Measurements from ENCODE around the gene HSPA2. TPM values are rescaled to one million over a fixed set of nuclear protein-coding genes. Genes with fewer than 3 reads are reported as not detected.

HSPA2 gene
- 74.9 TPM for total RNA-seq
- long read RNA-seq, transcript HSPA2-201 (1 exons, 2,767 nt), result major isoform, 413 of 413 reads
- long read RNA-seq, partial matches to known transcripts, result 0 of 413 reads
- long read RNA-seq, other reads (novel, unspliced or antisense), result 0 of 413 reads

DNA sequence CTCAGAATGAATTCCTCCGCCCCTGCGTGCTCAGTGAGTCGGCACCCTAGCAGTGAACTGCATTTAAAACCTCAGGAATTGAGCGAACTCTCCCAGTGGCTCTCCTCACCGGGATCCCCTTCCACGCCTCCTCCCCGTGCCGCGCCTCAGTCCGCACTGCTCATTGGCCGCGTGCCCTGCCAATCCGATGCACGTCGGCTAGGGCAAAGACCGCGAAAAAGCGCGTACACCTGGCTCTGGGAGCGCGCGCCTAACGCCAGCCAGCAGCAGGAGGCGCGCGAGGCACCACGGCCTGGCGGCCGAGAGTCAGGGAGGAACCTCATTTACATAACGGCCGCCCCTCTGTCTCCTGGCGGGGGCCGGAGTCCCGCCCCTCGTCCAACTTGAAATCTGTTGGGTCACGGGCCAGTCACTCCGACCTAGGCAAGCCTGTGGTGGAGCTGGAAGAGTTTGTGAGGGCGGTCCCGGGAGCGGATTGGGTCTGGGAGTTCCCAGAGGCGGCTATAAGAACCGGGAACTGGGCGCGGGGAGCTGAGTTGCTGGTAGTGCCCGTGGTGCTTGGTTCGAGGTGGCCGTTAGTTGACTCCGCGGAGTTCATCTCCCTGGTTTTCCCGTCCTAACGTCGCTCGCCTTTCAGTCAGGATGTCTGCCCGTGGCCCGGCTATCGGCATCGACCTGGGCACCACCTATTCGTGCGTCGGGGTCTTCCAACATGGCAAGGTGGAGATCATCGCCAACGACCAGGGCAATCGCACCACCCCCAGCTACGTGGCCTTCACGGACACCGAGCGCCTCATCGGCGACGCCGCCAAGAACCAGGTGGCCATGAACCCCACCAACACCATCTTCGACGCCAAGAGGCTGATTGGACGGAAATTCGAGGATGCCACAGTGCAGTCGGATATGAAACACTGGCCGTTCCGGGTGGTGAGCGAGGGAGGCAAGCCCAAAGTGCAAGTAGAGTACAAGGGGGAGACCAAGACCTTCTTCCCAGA lies at the start of gene HSPA2:
Gene HSPA2 (plus strand): TSS at position 534 of the 995 bp plus-strand sequence. CDS start 109 bp downstream, at position 643.
- intact Hi-C loops (cut with DNase I), result loop anchor here (1.0 kb wide), 1 partner anchor 96 kb away; no protein-coding TSS in a partner anchor
- peak; percentile 99 for DNase-seq (ENCODE audit: low spot score)

DNA sequence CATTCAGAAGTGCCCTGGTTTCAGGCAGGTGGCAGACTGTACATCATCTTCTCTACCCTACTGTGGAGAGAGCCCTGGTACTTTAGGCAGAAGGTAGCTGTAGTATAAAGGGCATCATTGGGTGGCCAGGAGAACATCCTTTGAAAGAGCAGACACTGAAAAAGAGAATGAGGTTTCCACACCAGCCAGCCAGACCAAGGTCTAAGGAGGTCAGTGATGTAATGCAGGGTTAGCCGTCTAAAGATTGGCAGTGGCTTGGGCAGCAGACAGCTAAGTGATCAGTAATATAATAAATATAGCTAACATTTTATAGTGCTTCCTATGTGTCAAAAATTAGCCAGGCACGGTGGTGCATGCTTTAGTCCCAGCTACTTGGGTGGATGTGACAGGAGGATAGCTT lies 48.9 kb upstream of the HSPA2 start:
- intact Hi-C loops (cut with DNase I), result no loop called here
- DNase-seq (ENCODE audit: low spot score), result no peak

DNA sequence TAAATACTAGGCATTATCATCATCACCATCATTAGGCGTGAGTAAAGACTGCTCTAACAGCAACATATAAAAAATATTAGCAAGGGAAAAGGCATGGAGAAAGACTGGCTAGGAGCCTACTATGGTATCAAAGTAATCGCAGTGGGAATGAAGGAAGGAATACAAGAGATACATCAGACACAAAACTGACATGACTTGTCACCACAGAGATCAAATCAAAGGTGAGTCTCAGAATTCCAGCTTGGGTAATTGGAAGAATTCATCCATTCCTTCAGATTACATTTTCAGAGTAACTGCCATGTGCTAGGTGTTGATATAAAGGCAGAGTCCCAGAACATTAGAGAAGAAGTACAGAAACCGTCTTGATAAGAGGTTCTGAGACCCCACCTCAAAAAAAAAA lies 47.1 kb upstream of the HSPA2 start:
- DNase-seq (ENCODE audit: low spot score), result no peak
- intact Hi-C loops (cut with DNase I), result no loop called here

DNA sequence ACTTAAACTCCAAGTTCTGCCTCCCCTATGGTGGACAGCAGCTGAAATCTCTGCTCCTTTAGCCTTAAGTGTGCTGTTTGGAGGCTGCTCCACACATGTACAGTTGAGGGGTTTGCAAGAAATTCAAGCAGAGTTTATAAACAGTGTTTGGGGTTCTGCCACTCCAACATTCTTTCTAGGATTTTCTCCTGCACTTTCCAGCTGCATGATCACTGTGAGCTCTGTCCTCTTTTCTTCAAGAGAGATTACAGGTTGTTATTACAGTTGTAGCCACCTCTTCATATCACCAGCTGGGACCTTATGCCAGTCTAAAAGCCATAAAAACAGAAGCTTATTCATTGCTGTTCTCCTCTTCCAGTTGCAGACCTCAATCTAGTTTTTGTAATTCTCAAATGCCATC lies 45.3 kb upstream of the HSPA2 start:
- intact Hi-C loops (cut with DNase I), result no loop called here
- DNase-seq (ENCODE audit: low spot score), result no peak

DNA sequence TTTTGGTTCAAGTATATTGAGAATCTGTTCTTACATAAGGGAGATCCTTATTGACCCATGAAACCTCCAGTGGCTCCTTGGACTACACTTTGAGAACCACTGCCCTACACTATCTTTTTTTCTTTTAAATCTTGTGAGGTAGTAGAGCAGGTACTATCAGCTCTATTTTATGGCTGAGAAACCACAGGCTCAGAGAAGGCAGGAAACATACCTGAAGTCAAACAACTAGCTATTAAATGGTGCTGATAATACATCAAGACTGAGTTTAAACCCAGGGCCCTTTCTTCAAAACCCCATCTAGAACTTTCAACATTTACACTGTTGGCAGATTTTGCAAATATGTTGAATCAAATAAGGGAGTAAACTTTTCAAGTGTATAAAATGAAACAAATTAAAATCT lies 43.8 kb upstream of the HSPA2 start:
- no peak for DNase-seq (ENCODE audit: low spot score)
- intact Hi-C loops (cut with DNase I), result no loop called here

DNA sequence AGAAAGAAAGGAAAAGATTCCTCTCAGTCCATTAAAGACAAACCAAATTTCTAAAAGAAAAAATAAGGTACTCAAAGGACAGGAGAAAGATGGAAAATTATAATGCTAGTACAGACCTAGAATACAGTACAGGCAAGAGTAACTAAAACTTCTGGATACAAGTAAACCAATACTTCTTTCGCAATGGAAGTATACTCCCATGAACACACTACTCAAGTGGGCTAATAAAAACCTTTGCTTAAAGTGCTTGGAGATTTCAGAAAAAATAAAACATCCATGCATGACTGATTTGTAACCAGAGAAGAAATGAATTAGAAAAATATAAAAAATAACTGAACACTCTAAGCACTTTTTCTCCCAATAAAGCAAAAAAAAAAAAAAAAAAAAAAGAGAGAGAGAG lies 40.5 kb upstream of the HSPA2 start:
- intact Hi-C loops (cut with DNase I), result loop anchor here (5.0 kb wide), 1 partner anchor 58 kb away; no protein-coding TSS in a partner anchor
- DNase-seq (ENCODE audit: low spot score), result no peak

DNA sequence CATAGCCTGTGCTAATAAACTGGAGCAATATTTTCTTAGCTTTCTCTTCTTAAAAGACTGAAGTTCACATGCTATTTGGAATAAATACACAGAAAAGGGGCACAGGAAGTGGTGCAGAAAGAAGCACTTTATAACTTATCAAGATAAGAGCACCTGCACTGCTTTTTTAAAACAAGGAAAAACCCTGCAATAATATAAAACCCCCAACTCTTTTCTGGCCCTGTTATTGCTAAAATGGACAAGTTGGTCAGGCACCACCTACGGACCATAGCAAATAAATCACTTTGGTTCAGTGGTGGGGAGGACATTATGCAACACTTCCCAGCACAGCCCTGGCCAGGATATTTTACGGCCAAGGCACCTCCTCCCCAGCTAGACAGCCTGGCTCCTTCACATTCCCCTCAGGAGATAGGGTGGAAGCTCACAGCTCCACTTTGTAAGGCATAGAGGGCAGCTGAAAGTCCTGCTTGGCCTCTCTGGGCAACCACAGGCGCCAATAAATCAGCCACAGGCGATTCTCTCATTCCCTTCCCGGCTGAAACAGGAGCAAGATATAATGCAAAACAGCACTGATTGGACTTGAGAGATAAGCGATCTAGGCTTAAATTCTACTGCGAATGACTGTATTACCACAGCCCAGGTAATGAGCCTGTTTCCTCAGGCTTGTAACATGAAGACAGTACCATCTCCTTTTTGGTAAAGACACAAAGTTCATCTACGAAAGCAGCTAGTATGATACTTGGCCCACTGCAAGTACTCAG lies 39.0 kb upstream of the HSPA2 start:
- no peak for DNase-seq (ENCODE audit: low spot score)
- intact Hi-C loops (cut with DNase I), result loop anchor here (5.0 kb wide), 1 partner anchor 59 kb away; no protein-coding TSS in a partner anchor

DNA sequence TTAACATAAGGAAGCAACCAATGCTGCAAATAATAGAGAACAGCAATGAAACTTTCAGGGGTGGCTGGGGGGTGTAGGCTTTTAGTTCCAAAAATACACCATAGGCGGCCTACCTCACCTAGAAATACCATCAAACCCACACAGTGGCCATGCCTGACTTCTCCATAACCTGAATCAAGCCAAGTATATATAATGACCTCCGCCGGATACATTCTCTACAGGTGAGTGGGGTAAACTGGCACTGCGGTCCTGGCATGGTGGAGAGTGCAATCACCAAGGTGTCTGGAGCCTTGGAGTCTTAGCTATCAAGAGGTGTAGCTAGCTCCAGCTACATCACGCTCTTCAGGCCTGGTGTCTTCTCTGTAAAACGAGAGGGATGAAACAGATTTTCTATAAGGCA lies 38.1 kb upstream of the HSPA2 start:
- intact Hi-C loops (cut with DNase I), result loop anchor here (5.0 kb wide), 1 partner anchor 60 kb away; no protein-coding TSS in a partner anchor
- no peak for DNase-seq (ENCODE audit: low spot score)

DNA sequence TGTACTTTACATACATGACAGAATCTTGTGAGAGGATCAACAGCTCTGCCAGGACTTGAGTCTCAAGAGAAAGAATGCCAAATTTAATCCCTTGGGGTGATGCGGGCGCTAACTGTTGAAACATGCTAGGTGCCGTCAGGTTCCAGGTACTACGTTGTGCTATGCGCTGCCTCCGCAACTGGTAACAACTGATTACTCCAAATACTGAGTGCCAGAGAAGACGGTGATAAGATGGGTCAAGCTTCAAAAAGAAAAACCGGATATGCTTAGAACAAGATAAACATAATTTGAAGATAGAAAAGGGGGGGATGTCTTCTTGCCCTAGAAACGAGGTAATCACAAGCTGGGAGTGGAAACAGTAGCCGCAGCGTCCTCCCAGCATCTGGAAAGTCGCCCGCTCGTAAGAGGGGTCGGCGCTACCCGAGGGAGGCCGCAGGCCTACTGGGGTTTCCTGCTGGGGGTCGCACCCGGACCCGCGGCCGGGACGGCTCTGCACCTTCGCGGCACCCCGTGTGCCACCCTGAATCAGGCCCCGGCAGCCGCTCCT lies 37.6 kb upstream of the HSPA2 start:
- DNase-seq (ENCODE audit: low spot score), result no peak
- intact Hi-C loops (cut with DNase I), result loop anchor here (5.0 kb wide), 1 partner anchor 61 kb away; no protein-coding TSS in a partner anchor

DNA sequence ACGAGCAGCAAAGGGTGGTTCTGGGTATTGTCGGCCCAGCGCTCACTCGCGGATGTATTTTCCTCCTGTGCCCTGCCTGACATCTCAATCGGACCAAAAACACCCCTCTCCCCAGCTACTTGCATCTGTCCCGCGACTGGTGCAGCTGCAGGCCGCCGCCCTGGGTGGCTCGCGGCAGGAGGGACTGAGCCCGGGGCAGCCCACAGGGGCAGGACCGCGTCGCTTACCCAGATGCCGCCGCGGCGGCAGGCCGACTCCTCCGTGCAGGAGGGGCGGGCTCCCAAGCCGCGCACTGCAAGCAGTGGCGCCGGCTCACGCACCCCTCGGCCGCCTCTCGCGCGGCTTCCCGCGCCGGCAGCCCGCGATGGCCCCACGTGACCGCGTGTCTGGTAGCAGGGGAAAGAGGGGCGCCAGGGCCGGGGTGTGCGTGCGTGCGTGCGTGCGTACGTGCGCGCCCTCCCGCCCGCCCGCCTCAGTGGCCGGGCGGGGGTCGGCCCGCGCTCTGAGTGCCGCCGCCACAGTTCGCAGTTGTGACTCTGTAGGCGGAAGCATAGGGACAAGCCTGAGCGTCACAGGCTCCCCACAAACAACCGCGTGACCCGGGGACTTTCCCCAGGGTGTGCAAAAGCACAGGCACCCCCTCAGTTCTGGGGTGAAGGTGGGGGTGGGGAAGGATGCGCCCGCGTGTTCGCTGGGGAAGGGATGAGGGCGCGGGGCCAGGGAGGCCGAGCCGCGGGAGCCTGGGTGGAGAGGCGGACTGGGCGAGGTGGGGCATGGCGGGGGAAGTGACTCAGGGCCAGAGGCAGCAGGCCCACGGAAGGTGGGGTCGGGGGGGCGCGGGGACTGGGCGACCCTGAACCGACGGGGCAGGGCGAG lies 36.9 kb upstream of the HSPA2 start, which contains the start of gene ZBTB25:
Gene ZBTB25 (minus strand): TSS at position 405 of the 876 bp plus-strand sequence. CDS start 13,305 bp downstream, outside the sequence.
- intact Hi-C loops (cut with DNase I), result loop anchor here (5.0 kb wide), 1 partner anchor 61 kb away; no protein-coding TSS in a partner anchor
- DNase-seq (ENCODE audit: low spot score), result peak; percentile 91

DNA sequence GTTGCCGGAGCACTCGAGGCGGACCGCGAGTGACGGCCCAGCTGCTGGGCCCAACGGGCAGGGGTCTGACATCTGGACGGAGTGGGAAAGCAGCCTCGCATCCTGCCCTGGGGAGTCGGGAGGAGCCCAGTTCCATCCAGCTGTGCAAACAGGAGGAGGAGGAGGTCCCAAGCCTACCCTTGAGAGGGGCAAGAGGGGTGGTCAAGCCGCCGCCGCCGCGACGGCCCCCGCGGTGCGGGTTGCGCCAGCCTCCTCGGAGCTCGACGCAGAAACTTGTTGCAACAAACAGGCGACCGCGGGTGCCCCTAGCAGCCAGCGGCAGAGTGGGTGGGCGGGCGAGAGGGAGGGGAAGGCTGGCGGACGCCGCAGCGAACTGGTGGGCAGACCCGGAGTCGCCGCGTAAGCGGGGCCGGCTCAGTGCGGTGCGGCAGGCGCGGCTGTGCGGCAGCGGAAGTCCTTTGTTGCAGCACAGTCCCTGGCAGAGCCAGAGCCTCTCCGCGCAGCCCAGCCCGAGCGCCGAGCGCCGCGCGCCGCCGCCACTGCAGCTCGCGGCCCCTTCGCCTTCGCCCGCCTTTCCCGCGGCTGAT lies 36.1 kb upstream of the HSPA2 start, which contains the start of gene ZBTB1:
Gene ZBTB1 (plus strand): TSS at position 461 of the 587 bp plus-strand sequence. CDS start 16,735 bp downstream, outside the sequence.
- intact Hi-C loops (cut with DNase I), result loop anchor here (5.0 kb wide), 1 partner anchor 62 kb away; no protein-coding TSS in a partner anchor
- DNase-seq (ENCODE audit: low spot score), result peak; percentile 92

DNA sequence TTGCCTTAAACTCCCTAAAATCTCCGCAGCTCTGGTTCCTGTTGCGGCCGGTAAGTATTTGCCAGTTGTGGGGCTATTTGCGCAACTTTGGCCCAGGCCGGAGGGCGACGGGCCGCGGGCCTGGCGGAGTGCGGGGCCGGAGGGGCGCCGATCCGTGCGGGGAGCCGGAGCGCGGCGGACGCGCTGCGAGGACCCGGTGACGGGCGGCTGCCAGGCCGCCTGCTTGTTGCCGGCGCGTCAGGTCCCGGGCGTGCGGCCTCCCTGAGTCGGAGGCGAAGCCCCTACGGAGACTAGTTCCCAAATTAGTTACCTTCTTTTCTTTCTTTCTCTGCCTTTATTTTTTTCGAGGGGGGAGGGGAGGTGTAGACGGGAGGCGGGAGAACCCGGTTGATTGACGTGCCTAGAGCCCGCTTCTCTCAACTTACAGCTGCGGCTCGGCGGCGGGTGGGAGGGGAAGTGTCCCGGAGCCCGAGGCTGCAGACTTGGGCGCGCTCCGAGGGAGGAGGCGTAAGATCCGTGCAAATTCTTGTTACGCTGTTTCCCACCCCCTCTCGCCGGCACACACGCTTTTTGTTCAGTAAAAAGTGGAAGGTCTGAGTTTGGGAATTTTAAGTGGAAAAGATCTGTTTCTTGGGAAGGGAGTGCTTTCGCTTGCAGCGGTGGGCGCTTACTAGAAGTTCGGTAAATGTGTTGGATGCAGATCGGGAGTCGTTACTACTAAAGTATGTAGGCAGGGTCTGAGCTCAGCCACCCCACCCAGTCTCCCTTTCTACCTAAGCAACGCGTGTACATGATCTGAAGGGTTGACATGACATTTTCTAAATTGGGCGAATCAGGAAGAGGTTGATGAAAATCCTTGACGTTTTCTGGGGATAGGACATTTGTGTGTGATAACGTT lies 35.4 kb upstream of the HSPA2 start:
- DNase-seq (ENCODE audit: low spot score), result peak; percentile 94
- intact Hi-C loops (cut with DNase I), result loop anchor here (5.0 kb wide), 1 partner anchor 63 kb away; no protein-coding TSS in a partner anchor

DNA sequence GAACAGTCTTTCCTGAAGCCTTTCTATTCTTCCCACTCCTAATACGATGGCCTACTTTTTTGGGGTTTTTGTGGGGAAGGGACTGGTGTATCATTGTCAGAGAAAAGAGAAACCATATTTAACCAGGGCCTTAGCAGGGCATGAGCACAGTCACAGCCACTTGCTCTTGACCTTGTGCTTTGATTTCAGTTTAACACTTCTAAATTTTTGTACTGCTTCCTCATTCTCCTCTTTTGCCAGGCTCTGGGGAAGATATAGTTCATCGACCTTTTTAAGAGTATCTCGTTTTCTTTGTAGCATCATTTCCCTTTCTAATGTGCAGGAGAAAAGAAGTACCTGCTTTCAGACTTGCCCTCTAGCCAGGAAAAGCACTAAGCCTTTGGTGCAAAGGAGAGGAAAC lies 33.8 kb upstream of the HSPA2 start:
- intact Hi-C loops (cut with DNase I), result no loop called here
- no peak for DNase-seq (ENCODE audit: low spot score)

DNA sequence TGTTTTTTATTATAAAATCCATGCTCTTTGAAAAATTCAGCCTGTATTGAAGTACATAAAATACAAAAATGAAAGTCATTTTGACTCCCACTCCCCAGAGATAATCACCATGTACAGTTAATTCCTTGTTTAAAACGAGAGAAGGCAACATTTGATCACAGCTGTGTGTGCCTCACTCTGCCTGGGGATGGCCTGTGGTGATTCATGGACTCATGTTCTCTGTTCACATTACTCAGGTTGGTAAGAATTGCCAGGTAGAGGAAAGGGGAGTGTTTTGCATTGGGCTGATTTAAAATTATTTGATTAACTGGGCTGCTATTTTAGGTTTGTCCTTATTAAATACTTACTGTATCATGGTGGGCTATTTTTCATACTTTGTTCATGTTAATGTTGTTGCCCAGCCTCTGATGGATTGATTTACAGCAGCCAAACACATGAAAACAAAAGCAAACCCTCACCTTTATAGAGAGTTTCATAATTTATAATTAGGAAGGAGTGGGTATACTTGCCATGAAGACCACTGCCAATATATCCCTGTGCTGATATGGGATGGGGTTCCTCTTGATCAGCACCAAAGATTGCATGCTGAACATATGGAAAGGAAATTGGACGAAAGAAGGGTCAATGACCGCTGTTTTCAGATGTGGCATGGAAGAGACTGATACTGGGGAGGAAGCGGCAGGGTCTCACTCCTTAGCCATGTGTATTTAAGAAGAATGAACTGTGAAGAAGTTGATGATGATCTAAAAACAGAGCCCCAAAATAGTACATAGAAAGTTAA lies 33.0 kb upstream of the HSPA2 start:
- DNase-seq (ENCODE audit: low spot score), result no peak
- intact Hi-C loops (cut with DNase I), result no loop called here

DNA sequence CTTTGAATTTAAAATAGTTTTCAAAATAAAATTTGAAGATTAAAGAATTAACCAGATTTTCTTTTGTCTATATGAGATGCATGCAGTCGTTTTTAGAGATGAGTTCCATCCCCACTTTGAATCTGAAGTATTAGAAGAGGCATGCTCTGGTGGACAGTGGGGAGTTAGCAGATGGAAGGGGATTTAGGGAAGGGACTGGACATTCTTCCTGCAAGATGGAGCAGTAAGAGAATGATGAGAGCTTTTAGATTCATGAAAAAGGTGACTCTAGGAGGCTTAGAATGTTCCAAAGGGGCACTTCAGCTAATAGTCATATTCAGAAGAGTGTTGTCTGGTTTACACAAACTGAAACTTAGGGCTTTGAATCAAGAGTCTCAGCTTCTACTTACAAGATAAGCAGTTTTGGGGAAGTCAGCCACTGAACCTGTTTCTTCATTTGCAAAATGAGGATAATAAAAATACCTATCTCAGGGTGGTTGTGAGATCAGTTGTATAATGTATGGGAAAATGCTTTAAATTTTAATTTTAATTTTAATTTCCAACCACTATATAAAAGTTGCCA lies 32.2 kb upstream of the HSPA2 start:
- no peak for DNase-seq (ENCODE audit: low spot score)
- intact Hi-C loops (cut with DNase I), result no loop called here

DNA sequence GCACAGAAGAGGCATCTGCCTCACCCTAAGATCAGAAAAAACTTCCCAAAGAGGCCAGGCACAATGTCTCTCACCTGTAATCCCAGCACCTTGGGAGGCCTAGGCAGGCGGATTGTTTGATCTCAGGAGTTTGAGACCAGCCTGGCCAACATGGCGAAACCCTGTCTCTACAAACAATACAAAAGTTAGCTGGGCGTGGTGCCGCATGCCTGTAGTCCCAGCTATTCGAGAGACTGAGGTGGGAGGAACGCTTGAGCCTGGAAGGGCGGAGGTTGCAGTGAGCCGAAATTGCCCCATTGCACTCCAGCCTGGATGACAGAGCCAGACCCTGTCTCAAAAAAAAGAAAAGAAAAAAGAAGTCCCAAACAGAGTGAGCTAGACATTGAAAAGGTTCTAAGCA lies 31.5 kb upstream of the HSPA2 start:
- intact Hi-C loops (cut with DNase I), result no loop called here
- no peak for DNase-seq (ENCODE audit: low spot score)
